ENCODE data around the gene SLC7A4.

The SLC7A4 gene

DNA sequence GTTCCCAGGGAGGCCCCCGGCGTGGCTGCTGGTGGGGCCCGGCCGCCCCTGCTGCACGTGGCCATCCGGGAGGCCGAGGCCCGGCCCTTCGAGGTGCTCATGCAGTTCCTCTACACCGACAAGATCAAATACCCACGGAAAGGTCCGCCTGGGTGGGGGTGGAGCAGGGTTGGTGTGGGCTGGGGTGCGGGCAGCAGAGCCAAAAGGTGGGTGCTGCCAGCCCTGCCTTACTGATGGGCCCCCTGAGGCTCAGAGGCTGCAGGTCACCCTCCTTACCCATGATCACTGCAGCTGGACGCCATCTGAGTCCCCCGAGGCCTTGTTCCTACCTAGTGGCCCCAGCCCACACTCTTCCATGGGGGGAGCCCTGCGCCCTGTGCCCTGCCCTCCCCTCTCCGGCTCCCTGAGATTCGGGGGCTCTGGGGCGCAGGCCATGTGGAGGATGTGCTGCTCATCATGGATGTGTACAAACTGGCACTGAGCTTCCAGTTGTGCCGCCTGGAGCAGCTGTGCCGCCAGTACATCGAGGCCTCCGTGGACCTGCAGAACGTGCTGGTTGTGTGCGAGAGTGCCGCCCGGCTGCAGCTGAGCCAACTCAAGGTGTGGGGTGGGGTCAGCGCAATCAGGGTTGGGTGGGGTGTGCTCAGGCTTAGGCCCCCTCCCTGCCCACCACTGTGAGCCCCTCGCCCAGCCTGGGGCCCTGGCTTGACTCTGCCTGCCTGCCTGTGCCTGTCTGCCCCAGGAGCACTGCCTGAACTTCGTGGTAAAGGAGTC, 38.0 kb downstream of the SLC7A4 start:
- DNase-seq (ENCODE audit: extremely low read depth, insufficient read length), result no peak
- TF ChIP-seq, protein P1, sequence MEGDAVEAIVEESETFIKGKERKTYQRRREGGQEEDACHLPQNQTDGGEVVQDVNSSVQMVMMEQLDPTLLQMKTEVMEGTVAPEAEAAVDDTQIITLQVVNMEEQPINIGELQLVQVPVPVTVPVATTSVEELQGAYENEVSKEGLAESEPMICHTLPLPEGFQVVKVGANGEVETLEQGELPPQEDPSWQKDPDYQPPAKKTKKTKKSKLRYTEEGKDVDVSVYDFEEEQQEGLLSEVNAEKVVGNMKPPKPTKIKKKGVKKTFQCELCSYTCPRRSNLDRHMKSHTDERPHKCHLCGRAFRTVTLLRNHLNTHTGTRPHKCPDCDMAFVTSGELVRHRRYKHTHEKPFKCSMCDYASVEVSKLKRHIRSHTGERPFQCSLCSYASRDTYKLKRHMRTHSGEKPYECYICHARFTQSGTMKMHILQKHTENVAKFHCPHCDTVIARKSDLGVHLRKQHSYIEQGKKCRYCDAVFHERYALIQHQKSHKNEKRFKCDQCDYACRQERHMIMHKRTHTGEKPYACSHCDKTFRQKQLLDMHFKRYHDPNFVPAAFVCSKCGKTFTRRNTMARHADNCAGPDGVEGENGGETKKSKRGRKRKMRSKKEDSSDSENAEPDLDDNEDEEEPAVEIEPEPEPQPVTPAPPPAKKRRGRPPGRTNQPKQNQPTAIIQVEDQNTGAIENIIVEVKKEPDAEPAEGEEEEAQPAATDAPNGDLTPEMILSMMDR (IDR thresholded peaks at IDR 0.05; ENCODE audit: insufficient read depth, low read length, poor library complexity, severe bottlenecking), result no peak
- no peaks in the 10 kb centered on the region for H3K27me3 ChIP-seq (replicated peaks; ENCODE audit: control insufficient read depth, insufficient read depth, low read length)
- no peak overlapping the region for H3K4me3 ChIP-seq (replicated peaks; ENCODE audit: low read depth, low read length)
- peaks cover 41% of the 10 kb centered on the region for H3K36me3 ChIP-seq (ENCODE audit: control insufficient read depth, insufficient read depth, low read length)

DNA sequence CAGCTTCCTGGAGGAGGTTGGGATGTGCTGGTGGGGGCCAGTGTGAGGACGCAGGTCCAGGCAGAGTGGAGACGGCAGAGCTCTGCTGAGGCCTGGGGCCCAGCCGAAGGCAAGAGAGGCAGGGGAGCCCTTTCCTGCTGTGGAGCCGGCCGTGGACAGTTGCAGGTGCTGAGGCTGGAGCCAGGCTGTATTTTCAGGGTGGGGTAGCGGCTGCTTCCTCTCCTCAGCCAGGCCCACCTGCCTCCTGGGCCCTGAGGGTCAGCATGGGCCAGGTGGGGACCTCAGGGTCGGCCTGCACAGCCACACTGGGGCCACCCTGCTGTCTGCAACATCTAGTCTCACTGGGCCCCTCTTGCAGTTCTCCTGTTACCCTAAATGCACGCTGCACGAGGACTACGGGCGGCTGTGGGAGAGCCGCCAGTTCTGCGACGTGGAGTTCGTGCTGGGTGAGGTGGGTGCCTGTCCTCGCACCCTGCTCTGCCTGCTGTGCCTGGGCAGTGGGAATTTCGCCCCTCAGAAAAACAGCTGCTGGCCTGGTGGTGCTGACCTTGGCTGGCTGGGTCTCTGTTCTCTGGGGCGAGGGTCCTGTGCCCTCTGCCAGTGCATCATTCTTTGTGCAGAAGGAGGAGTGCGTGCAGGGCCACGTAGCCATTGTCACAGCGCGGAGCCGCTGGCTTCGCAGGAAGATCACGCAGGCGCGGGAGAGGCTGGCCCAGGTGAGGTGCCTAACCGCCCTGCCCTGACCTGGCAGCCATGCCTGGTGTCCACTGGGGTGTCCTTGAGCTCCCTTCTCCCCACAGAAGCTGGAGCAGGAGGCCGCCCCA, 38.8 kb downstream of the SLC7A4 start:
- H3K36me3 ChIP-seq (ENCODE audit: control insufficient read depth, insufficient read depth, low read length), result peaks cover 37% of the 10 kb centered on the region

DNA sequence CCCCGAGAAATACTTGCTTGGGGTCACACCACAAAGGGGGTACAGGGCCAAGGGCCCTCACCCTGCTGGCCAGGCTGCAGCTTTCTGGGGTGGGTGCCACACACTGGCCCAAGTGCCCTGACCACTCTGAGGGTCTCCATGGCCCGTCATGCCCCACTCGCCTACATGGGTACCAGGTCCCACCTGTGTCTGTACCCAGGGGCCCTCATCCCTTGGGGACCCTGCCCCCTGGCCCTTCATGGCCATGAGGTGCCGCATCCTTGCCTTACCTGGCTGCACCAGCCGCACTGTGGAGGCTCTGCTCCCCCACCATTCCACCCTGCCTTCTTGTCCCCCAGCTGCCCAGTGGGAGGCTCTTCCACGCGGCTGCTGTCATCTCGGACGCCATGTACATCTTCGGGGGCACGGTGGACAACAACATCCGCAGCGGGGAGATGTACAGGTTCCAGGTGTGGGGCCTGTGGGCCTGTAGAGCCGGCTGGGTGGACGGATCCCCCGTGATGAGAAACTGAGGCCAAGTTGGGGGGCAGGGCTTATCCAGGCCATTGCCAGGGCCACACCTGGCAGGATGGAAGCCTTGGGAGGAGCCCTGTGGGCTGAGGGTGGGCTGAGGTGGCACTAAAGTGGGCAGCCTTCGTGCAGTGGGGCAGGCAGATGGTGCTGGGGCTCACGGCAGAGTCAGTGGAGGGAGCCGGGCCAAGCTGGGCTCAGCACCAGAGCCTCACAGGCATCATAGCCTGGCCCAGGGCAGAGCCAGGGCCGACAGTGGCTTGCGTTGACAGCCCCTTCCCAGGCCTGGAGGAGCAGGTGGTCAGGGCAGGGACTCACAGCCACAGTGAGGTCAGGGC, 39.7 kb downstream of the SLC7A4 start:
- no peaks in the 10 kb centered on the region for H3K27me3 ChIP-seq (replicated peaks; ENCODE audit: control insufficient read depth, insufficient read depth, low read length)
- TF ChIP-seq, protein P1 (IDR thresholded peaks at IDR 0.05; ENCODE audit: insufficient read depth, low read length, poor library complexity, severe bottlenecking), result no peak
- no peak overlapping the region for H3K4me3 ChIP-seq (replicated peaks; ENCODE audit: low read depth, low read length)
- no peak for DNase-seq (ENCODE audit: extremely low read depth, insufficient read length)
- peaks cover 37% of the 10 kb centered on the region for H3K36me3 ChIP-seq (ENCODE audit: control insufficient read depth, insufficient read depth, low read length)

More for the DNA sequence above, 38.8 kb downstream of the SLC7A4 start:
- DNase-seq (ENCODE audit: extremely low read depth, insufficient read length), result no peak
- TF ChIP-seq, protein P1 (IDR thresholded peaks at IDR 0.05; ENCODE audit: insufficient read depth, low read length, poor library complexity, severe bottlenecking), result no peak
- Histone ChIP-seq H3K4me3 (replicated peaks; ENCODE audit: low read depth, low read length) (no peak overlapping the region), H3K27me3 (replicated peaks; ENCODE audit: control insufficient read depth, insufficient read depth, low read length) (no peaks in the 10 kb centered on the region)

DNA sequence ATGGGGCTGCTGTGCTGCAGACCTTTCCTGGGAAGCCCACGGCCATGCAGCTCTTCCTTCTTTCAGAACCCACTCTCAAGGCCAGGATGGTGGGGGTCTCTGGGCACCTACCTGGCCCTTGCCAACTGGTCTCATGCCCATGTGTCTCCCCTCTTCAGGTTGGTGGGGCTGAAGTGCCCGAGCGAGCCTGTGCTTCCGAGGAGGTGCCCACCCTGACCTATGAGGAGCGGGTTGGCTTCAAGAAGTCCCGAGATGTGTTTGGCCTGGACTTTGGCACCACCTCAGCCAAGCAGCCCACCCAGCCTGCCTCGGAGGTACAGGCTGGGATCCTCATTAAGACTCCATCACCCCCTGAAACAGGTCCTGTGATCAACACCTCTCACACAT, 40.3 kb downstream of the SLC7A4 start:
- H3K27me3 ChIP-seq (replicated peaks; ENCODE audit: control insufficient read depth, insufficient read depth, low read length), result no peaks in the 10 kb centered on the region
- peaks cover 37% of the 10 kb centered on the region for H3K36me3 ChIP-seq (ENCODE audit: control insufficient read depth, insufficient read depth, low read length)
- H3K4me3 ChIP-seq (replicated peaks; ENCODE audit: low read depth, low read length), result no peak overlapping the region
- TF ChIP-seq, protein P1 (IDR thresholded peaks at IDR 0.05; ENCODE audit: insufficient read depth, low read length, poor library complexity, severe bottlenecking), result no peak
- no peak for DNase-seq (ENCODE audit: extremely low read depth, insufficient read length)

DNA sequence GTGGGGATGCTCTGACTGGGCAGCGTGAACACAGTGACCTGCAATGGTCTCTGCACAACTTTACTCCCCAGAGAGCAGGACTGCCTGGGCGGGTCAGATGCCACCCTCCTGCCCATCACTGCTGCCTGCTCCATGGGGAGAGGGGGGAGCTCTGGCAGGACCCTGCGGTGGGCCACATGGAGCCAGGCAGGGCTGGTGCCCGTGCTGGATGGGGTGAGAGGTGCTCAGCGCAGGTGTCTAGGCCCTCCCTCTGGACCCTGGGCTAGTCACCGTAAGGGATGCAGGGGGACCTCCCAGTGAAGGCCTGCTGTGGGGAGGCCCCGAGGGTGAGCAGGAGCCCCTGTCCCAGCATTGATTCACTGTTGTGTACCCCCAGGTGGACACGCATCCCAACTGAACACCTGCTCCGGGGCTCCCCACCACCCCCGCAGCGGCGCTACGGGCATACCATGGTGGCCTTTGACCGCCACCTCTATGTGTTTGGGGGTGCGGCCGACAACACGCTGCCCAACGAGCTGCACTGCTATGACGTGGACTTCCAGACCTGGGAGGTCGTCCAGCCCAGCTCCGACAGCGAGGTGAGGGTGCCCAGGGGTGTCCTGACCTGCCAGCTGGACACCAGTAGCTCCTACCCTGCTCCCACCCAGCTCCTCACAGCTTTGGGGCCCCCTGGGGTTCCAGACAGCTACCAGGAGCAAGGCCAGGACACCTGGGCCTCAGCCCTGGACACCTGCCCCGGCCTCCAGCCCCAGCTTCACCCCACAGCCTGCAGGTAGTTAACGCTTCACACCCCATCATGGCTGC, 40.9 kb downstream of the SLC7A4 start:
- Histone ChIP-seq H3K36me3 (ENCODE audit: control insufficient read depth, insufficient read depth, low read length) (peaks cover 34% of the 10 kb centered on the region), H3K4me3 (replicated peaks; ENCODE audit: low read depth, low read length) (no peak overlapping the region), H3K27me3 (replicated peaks; ENCODE audit: control insufficient read depth, insufficient read depth, low read length) (no peaks in the 10 kb centered on the region)
- no peak for DNase-seq (ENCODE audit: extremely low read depth, insufficient read length)
- TF ChIP-seq, protein P1 (IDR thresholded peaks at IDR 0.05; ENCODE audit: insufficient read depth, low read length, poor library complexity, severe bottlenecking), result no peak

Measured in GM06990 (cell line).